Lung microvascular endothelial cell (primary cell): ENCODE measurements around the gene RBBP8. TPM values are rescaled to one million over a fixed set of nuclear protein-coding genes. Genes with fewer than 3 reads are reported as not detected.

Source experiments
- DNase-seq, 2 donors: peaks; one replicate each; pipeline versions ENCODE4 v3.0.0 to v3.0.0-alpha.2; 2010; ENCODE audit warnings: low read depth in 2 of 2
- total RNA-seq: library from RNA; depleted of rRNA; stranded (reverse); fragments of >200 nt; gene quantifications from 2 replicates; pipeline ENCODE4 v1.2.1, GENCODE V29; 2014

RBBP8 gene
- total RNA-seq, 1 donor from 2014 or later, result 13.5 TPM

DNA sequence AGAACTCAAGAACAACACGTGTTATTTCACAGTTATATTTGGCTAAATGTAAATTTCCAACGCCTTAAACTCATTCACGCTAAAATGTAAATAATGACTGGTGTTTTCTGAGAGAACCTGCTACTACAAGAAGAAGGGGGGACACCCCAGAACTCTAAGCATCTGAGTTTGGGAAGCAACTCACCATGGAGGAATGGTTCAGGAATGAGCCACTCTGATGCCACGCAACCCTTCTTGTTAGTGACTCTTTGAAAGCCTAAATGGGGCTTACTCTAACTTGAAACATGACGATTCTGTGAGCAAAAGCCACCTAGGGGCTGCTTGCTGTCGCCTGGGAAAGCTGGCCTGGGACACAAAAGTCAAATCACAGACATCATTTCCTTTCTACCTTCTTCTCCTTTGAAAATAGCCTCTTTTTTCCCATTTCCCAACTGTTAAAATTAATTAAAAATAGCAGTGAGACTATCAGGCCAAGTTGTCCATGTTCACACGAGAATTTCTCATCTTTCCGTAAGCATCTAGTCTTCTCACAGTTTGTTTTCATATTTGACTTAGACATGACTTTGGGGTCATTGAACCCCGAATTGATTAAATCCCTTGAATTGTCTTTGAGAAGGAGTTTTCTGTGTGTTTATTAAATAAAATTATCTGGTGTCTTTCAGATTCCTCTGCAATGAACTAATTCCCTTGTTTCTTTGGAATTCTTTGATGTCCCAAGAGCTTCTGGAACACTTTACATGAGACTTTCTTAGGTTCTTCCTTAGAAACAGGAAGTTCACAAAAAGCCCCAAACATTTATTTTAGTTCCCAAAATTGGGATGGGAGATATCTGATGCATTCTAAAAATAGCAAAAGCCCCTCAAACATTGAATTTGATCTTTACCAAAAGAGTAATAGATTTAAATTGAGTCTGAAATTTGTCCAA lies 126.7 kb downstream of the RBBP8 start:
- DNase-seq, result no peak

DNA sequence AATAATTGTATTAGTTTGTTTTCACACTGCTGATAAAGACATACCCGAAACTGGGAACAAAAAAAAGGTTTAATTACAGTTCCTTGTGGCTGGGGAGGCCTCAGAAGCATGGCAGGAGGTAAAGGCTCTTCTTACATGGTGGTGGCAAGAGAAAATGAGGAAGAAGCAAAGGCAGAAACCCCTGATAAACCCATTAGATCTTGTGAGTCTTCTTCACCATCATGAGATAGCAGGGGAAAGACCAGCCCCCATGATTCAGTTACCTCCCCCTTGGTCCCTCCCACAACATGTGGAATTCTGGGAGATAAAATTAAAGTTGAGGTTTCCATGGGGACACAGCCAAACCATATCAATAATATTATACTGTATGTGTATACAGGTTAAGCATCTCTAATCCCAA lies 128.9 kb downstream of the RBBP8 start:
- DNase-seq, result no peak

DNA sequence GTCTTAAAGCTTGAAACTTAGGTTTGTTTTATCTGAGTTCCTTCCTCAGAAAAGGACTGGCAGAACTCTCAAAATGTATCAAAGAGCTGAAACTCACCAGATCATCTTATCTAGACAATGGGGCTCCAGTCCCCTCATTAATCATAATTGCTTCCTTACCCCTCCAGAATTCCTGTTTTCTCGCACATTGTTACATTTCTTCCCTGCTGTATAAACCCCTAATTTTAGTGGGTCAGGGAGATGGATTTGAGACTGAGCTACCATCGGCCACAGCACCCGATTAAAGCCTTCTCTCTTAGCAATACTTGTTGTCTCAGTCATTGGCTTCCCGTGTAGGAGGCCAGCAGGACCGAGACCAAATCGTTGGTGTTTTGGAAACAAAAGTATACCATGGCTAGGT lies 130.4 kb downstream of the RBBP8 start:
- no peak for DNase-seq

DNA sequence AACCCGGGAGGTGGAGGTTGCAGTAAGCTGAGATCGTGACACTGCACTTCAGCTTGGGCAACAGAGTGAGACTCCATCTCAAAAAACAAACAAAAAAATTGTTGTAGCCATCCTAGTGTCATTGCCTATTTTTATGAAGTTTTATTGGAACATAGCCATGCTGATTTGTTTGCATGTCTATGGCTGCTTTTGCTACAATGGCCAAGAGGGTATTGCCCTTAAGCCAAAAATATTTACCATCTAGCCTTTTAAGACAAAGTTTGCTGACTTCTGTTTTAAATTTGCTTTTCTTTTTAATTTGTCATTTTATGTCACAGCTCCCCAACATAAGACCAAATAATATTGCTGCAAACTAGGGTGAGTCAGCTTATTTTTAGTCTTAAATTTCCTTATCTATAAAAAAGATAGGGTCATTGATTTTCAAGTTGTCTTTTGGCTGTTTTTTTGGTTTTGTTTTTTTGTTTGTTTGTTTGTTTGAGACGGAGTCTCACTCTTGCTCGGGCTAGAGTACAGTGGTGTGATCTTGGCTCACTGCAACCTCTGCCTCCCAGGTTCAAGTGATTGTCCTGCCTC lies 132.2 kb downstream of the RBBP8 start:
- no peak for DNase-seq

DNA sequence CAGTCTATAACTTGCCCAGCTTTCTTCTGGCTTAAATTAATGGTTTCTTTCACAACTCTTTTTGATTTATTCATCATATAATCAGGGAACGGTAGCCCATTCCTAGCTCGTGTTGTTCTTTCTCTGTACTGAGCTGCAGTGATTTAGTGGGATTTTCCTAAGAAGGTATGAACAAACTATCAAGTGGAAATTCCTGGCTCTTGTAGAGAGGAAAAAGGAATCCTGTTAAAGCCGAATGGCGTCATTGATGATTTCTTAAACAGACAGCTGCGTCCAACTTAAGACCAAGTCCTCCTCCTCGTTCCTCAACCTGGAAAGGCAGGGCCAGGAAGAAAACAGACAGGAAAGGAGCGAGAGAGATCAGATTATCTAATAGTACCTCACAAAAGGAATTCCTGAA lies 132.9 kb downstream of the RBBP8 start:
- DNase-seq, result peak in 1 of 2 donors; percentile 19

DNA sequence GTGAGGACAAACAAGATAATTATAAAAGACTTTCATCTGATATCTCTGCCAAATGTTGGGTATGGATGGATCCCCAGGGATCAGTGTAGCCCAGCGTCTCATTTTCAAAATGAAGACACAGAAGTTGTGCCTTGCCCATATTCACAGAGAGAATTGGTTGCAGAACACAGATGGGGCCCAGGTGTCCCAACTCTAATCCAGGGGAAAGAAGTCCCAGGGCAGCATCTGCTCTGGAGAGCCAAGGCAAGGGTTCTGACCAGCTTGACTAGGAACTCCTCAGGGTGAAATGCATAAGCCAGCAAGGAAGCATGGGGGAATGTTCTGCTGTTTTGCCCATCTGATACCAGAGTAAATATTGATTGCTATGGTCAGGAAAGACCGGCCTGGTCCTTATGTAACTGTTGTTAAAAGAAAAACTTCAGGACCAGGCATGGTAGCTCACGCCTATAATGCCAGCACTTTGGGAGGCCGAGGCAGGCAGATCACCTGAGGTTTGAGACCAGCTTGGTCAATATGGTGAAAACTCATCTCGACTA lies 133.4 kb downstream of the RBBP8 start:
- DNase-seq, result no peak

DNA sequence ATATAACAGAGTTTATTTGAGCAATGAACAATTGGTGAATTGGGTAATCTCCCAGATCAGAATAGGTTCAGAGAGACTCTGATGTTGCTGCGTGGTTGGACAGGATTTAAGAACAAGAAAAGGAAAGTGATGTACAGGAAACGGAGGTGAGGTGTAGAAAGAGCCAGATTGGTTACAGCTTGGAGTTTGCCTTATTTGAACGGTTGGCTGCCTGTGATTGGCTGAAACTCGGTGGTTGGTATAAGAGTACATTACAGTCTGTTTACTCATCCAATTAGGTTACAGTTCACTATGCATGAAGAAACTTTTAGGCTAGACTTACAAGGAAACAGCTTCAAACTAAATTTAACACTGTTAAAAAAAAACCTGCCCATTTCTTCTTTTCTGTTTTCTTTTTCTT lies 134.1 kb downstream of the RBBP8 start:
- no peak for DNase-seq

DNA sequence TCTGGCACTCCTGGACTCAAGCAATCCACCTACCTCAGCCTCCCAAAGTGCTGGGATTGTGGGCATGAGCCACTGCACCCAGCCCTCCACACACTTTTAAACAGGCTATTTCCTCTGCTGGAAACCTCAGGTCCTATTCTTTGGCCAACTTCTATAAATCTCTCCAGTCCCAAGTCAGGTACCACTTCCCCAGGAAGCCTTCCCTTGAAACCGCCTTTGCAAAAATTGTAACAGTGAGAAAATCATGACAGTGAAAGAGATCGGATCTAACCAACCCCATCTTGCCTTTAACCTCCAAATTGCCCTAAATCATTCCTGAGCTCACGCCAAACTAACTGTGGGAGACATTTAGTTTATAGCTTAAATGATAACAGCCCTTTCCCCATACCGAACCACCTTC lies 134.9 kb downstream of the RBBP8 start:
- DNase-seq, result no peak

DNA sequence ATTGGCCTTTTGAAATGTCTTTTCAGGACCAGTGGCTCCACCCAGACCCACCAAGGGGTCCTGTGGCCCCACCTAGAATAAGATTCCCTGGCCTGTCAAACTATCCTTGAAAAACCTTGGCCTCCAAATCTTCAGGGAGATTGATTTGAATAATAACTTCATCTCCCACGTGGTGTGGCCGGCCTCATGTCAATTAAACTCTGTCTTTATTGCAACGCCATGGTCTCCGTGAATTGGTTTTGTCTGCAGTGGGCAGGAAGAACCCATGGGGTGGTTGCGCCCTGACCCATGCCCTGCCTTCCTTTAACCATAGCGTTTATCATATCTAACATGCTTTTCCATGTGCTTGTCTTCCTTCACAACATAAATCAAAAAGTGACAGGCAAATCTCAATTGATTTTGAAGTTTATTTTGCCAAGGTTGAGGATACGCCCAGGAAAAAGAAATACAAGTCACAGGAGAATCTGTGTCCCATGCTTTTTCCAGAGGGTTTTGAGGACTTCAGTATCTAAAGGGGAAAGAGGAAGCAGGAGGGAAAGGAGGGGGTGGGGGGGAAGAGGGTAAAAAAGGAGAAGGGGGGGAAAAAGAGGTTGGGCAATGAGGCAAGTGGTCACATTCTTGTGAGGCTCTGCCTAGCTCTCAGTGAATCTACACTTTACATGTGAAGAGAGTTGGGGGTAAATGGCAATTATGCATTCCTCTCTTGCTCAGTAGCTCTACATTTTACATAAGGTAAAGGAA lies 135.6 kb downstream of the RBBP8 start:
- peak; percentile 1 to 45 for DNase-seq

DNA sequence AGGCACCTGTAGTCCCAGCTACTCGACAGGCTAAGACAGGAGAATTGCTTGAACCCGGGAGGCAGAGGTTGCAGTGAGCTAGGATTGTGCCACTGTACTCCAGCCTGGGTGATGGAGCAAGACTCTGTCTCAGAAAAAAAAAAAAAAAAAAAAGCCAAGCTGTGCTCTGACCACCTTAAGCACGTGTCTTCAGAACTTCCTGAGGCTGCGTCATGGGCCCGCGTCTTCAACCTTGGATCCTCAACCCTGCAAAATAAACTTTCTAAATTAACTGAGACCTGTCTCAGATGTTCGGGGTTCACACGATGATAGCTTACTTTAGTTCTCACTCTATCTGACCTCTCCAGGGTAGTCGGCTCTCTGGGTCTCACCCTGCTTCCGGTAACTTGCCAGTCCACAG lies 136.4 kb downstream of the RBBP8 start:
- DNase-seq, result no peak

DNA sequence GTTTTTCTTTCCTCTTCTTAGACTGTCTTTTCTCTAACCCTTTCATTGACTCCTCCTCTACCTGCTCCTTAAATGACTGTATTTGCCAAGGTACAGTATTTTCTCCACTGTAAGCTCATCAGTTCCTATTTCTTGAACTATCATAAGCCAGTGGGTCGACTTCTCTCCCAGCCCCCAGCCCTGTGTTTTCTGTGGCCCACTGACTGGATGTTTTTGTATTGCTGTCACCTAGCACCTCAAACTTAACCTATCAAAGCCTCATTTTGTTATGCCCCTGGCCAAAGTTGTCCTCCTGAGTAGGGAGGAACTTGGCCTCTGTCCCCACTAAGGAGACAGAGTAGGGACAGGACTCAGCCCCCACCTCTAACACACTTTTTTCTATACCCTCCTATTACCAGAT lies 136.8 kb downstream of the RBBP8 start:
- no peak for DNase-seq

DNA sequence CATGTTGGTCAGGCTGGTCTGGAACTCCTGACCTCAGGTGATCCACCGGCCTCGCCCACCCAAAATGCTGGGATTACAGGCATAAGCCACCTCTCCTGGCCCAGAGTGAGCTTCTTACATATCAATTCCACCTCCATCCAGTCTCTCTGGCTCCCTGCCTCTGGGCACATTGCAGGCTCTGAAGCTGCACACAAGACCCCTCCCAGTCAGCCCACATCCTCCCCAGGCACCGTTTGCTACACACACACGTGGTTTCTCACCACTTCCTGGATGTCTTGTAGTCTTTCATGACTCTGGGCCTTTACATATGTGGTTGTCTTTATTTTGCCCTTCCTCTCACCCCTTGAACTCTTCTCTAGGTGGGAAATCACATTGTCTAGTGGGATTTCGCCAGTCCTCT lies 138.2 kb downstream of the RBBP8 start:
- no peak for DNase-seq

DNA sequence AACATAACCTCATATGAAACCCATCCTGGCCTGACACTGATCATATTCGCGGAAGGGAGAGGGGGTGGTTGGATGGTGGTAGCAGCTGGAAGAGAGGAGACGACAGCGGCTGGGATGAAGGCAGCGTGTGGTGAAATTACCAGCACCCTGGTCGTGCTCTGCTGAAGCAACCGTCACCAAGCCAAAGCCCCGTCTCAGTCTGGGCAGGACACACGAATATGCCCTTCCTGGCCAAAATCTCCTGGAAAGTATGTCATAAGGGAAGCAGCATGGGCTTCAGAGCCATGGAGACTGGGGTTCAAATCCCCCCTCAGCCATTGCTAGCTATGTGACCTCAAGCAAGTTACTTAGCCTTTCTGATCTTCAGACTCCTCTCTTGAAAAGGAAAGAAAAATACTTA lies 139.0 kb downstream of the RBBP8 start:
- no peak for DNase-seq

DNA sequence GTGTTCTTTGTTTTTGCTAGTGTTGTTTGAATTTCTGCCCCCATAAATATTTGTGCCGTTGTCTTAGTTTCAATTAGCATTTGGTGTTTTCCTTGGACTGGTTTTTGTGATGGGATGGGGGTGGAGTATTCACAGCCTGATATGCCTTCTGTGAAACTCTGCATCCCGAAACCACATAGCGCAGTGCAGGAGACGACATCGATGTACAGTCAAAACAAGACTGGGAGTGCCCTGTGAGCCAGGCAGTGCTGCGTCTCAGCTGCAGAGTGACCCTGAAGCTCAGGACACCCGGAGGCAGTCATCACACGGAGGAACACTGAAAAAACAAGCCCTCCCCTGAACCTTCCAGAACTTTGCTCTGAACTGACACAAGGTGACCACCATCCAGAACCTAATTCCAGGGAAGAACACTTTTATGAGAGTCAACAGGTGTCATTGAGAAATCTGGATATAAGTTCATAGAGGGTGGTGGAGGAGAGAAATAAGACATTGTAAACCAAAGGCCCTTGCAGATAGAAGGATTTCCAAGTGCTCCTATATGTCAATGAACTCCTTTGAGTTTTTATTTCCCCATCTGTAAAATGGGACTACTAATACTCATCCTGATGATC lies 141.0 kb downstream of the RBBP8 start:
- peak; percentile 11 to 39 for DNase-seq

Other genes starting within 250 kb of the RBBP8 start
- gene CABLES1, start 202.2 kb downstream of the RBBP8 start, total RNA-seq, result 29.9 and 74.8 TPM in 2 replicates